H1 (cell line): Measurements from ENCODE around the gene ALS2CL. TPM values are rescaled to one million over a fixed set of nuclear protein-coding genes. Genes with fewer than 3 reads are reported as not detected.
"Not testable (repeated sequence)": the region's sequence is repeated elsewhere in the genome, so short reads cannot be mapped to it uniquely, and the experiment has no call there.

Source experiments
- CTCF ChIA-PET: fragments of 300-600 bp; sonication (Branson Sonifier 250); formaldehyde crosslinking; loops from one replicate; lab custom pipeline; 2021; ENCODE audit not compliant: partially characterized antibody; lab: Charles Lee
- POLR2A ChIA-PET: fragments of 300-600 bp; sonication (Branson Sonifier 250); formaldehyde crosslinking; loops from one replicate; lab custom pipeline; 2021; ENCODE audit warnings: inconsistent platforms; ENCODE audit not compliant: partially characterized antibody; lab: Charles Lee
- DNase-seq, 2 experiments: peaks; one replicate each; pipeline versions ENCODE4 v3.0.0 to v3.0.0-alpha.2; 2010 to 2022; ENCODE audit warnings: low spot score in 2 of 2, low read depth in 1 of 2, mixed read lengths in 1 of 2
- FAIRE-seq: peaks from 2 replicates; lab custom pipeline; 2011; peaks lifted over from hg19 to GRCh38; lab: Jason Lieb, UNC
- H2AFZ ChIP-seq: 2 replicates; pipeline ENCODE4 v1.8.1; 2012; ENCODE audit warnings: low read length, inconsistent platforms
- H2AK5ac ChIP-seq: 2 replicates; pipeline ENCODE4 v1.6.1; 2013; ENCODE audit warnings: low read depth, low read length
- H2BK120ac ChIP-seq: replicated peaks from 2 replicates; pipeline ENCODE3; 2013; ENCODE audit warnings: low read depth, low read length, inconsistent platforms
- H2BK12ac ChIP-seq: 2 replicates; pipeline ENCODE4 v1.6.1; 2013; ENCODE audit warnings: low read depth, low read length
- H2BK15ac ChIP-seq: 2 replicates; pipeline ENCODE4 v1.6.1; 2013; ENCODE audit warnings: low read length
- H2BK20ac ChIP-seq: 2 replicates; pipeline ENCODE4 v1.6.1; 2013; ENCODE audit warnings: low read length
- H2BK5ac ChIP-seq: 2 replicates; pipeline ENCODE4 v1.6.1; 2013; ENCODE audit warnings: low read depth, low read length
- H3K14ac ChIP-seq: 2 replicates; pipeline ENCODE4 v1.6.1; 2013; ENCODE audit warnings: inconsistent platforms; ENCODE audit not compliant: insufficient read length
- H3K18ac ChIP-seq: 2 replicates; pipeline ENCODE4 v1.6.1; 2013; ENCODE audit warnings: low read length; ENCODE audit errors: extremely low read depth
- H3K23ac ChIP-seq: 2 replicates; pipeline ENCODE4 v1.6.1; 2013; ENCODE audit warnings: inconsistent platforms; ENCODE audit not compliant: insufficient read length
- H3K23me2 ChIP-seq: 2 replicates; pipeline ENCODE4 v1.6.1; 2013; ENCODE audit warnings: low read depth, low read length
- H3K27ac ChIP-seq: 2 replicates; pipeline ENCODE4 v1.6.1; 2011; ENCODE audit warnings: low read depth, low read length, inconsistent platforms
- H3K27me3 ChIP-seq, 4 experiments: replicated peaks in 1 of 4; 1 replicate in 1 of 4; 2 replicates in 3 of 4; pipeline versions ENCODE4 v1.6.1 to v1.8.1; 2011 to 2013; ENCODE audit warnings: low read length in 3 of 4, mild to moderate bottlenecking in 3 of 4, inconsistent platforms in 2 of 4, mixed read lengths in 2 of 4, moderate library complexity in 1 of 4; ENCODE audit not compliant: control insufficient read depth in 3 of 4, insufficient read depth in 3 of 4; ENCODE audit errors: extremely low read depth in 1 of 4
- H3K36me3 ChIP-seq, 4 experiments: 2 replicates each; pipeline versions ENCODE4 v1.6.1 to v1.8.1; 2011 to 2013; ENCODE audit warnings: mild to moderate bottlenecking in 4 of 4, low read length in 3 of 4, moderate library complexity in 2 of 4, control low read depth in 1 of 4, inconsistent platforms in 1 of 4; ENCODE audit not compliant: insufficient read depth in 4 of 4, control insufficient read depth in 2 of 4
- H3K4ac ChIP-seq: replicated peaks from 2 replicates; pipeline ENCODE3; 2013; ENCODE audit warnings: low read length, low read depth, mixed read lengths, inconsistent platforms; ENCODE audit not compliant: insufficient read length
- H3K4me1 ChIP-seq, 4 experiments: replicated peaks in 1 of 4; 1 replicate in 1 of 4; 2 replicates in 3 of 4; pipeline versions ENCODE4 v1.6.1 to v1.8.1; 2011 to 2013; ENCODE audit warnings: low read length in 3 of 4, inconsistent platforms in 2 of 4, mixed read lengths in 1 of 4; ENCODE audit not compliant: insufficient read depth in 4 of 4, control insufficient read depth in 3 of 4
- H3K4me2 ChIP-seq, 2 experiments: 2 replicates each; pipeline versions ENCODE4 v1.6.1 to v1.8.1; 2011 to 2013; ENCODE audit warnings: low read depth in 2 of 2, low read length in 2 of 2, control low read depth in 1 of 2, inconsistent platforms in 1 of 2, mild to moderate bottlenecking in 1 of 2; ENCODE audit not compliant: insufficient read depth in 1 of 2
- H3K4me3 ChIP-seq, 4 experiments: fragments of 200-600, 300-600 bp in 1 of 4; sonication (generic), shearing (Covaris generic), sonication (Bioruptor Twin) in 1 of 4; 2 replicates each; pipeline versions ENCODE4 v1.5.1 to v1.8.1; 2011 to 2016; ENCODE audit warnings: low read length in 4 of 4, low read depth in 3 of 4, control low read depth in 2 of 4, inconsistent platforms in 2 of 4, mild to moderate bottlenecking in 2 of 4, mixed read lengths in 1 of 4, moderate library complexity in 1 of 4; ENCODE audit not compliant: insufficient read depth in 2 of 4; ENCODE audit errors: extremely low read depth in 1 of 4
- H3K56ac ChIP-seq: replicated peaks from 2 replicates; pipeline ENCODE3; 2013; ENCODE audit warnings: low read depth, mild to moderate bottlenecking, mixed read lengths, low read length, inconsistent platforms; ENCODE audit not compliant: insufficient read length
- H3K79me1 ChIP-seq: 2 replicates; pipeline ENCODE4 v1.6.1; 2013; ENCODE audit warnings: low read depth, low read length, control low read depth
- H3K79me2 ChIP-seq, 2 experiments: 2 replicates each; pipeline versions ENCODE4 v1.6.1 to v1.8.1; 2012 to 2013; ENCODE audit warnings: low read length in 2 of 2, mild to moderate bottlenecking in 2 of 2, inconsistent platforms in 1 of 2; ENCODE audit not compliant: insufficient read depth in 2 of 2, control insufficient read depth in 1 of 2
- H3K9ac ChIP-seq, 4 experiments: replicated peaks in 1 of 4; 1 replicate in 1 of 4; 2 replicates in 3 of 4; pipeline versions ENCODE4 v1.6.1 to v1.8.1; 2011 to 2013; ENCODE audit warnings: low read depth in 3 of 4, low read length in 3 of 4, control low read depth in 2 of 4, mild to moderate bottlenecking in 2 of 4, moderate library complexity in 2 of 4, inconsistent platforms in 1 of 4; ENCODE audit errors: extremely low read depth in 1 of 4
- H3K9me3 ChIP-seq, 2 experiments: 2 replicates each; pipeline versions ENCODE4 v1.6.1 to v1.8.1; 2012 to 2013; ENCODE audit warnings: mild to moderate bottlenecking in 2 of 2, moderate library complexity in 2 of 2, control low read depth in 1 of 2, inconsistent platforms in 1 of 2, low read depth in 1 of 2, low read length in 1 of 2, mixed read lengths in 1 of 2; ENCODE audit not compliant: insufficient read depth in 2 of 2
- H4K20me1 ChIP-seq, 2 experiments: replicated peaks in 1 of 2; 2 replicates each; pipeline versions ENCODE3 to v1.8.1; 2011 to 2013; ENCODE audit warnings: inconsistent platforms in 2 of 2, low read length in 2 of 2, mild to moderate bottlenecking in 1 of 2; ENCODE audit not compliant: insufficient read depth in 2 of 2, control insufficient read depth in 1 of 2
- H4K5ac ChIP-seq: 2 replicates; pipeline ENCODE4 v1.6.1; 2013; ENCODE audit warnings: low read length, low read depth, mixed read lengths, inconsistent platforms; ENCODE audit not compliant: insufficient read length
- H4K8ac ChIP-seq: 2 replicates; pipeline ENCODE4 v1.8.0; 2013; ENCODE audit warnings: mild to moderate bottlenecking, moderate library complexity, low read length, inconsistent platforms; ENCODE audit not compliant: insufficient read depth; ENCODE audit errors: extremely low read depth
- H4K91ac ChIP-seq: replicated peaks from 2 replicates; pipeline ENCODE3; 2013; ENCODE audit warnings: low read length, mixed read lengths, inconsistent platforms; ENCODE audit not compliant: insufficient read length
- WGBS, 2 experiments: shearing (Covaris generic) in 1 of 2; methylation state at CpG; one replicate each; pipeline versions ENCODE4 v1.1.6 to v1.1.7; 2013 to 2015; ENCODE audit warnings: low lambda C conversion rate in 2 of 2, mixed read lengths in 2 of 2, inconsistent platforms in 1 of 2, low coverage in 1 of 2, missing lambda C conversion rate in 1 of 2; ENCODE audit not compliant: insufficient replicate concordance in 2 of 2, insufficient coverage in 1 of 2, insufficient read length in 1 of 2; ENCODE audit errors: extremely low coverage in 1 of 2, missing lambda C conversion rate in 1 of 2; 5-methylcytosine and 5-hydroxymethylcytosine counted together
- polyA plus RNA-seq, 7 experiments: library from polyadenylated mRNA; depleted of rRNA in 3 of 7; stranded (reverse) in 5 of 7; unstranded in 2 of 7; fragments of >200 nt in 5 of 7; fragments of 200-250 nt in 2 of 7; gene quantifications; 1 replicate in 5 of 7; 2 replicates in 1 of 7; 4 replicates in 1 of 7; pipeline versions ENCODE4 v1.2.1 to v1.2.3, GENCODE V29; 2011 to 2013; ENCODE audit warnings: missing spikeins in 2 of 7, mixed read lengths in 2 of 7
- total RNA-seq: library from RNA; stranded (reverse); fragmentation: NEBNext Ultra II Directional; extraction: Animal tissue kit (Norgen Biotek cat#: 25700); gene quantifications from 2 replicates; pipeline ENCODE4 v1.2.1, GENCODE V29; 2021

Gene ALS2CL
- total and polyA plus RNA-seq, 2 of the 8 experiments (the other 6 are each of a cell fraction or from before 2014, with no cell fraction given): 4.8 to 5.4 TPM

DNA sequence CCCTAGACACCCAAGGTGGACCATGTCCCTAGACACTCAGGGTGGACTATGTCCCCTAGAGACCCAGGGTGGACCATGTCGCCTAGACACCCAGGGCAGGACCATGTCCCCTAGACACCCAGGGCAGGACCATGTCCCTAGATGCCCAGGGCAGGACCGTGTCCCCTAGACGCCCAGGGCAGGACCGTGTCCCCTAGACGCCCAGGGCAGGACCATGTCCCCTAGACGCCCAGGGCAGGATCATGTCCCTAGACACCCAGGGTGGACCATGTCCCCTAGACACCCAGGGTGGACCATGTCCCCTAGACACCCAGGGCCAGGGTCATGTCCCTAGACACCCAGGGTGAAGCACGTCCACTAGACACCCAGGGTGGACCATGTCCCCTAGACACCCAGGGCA lies 10.9 kb upstream of the ALS2CL start:
- H3K18ac ChIP-seq, H3K36me3 ChIP-seq, H2BK5ac ChIP-seq, H3K79me2 ChIP-seq, H3K23me2 ChIP-seq, H3K4me1 ChIP-seq, H4K5ac ChIP-seq, POLR2A ChIA-PET, FAIRE-seq, DNase-seq, H2BK20ac ChIP-seq, H4K91ac ChIP-seq, H4K20me1 ChIP-seq, H3K23ac ChIP-seq, H2BK120ac ChIP-seq, H3K4ac ChIP-seq, H4K8ac ChIP-seq, H3K9me3 ChIP-seq, H3K4me2 ChIP-seq, H2AFZ ChIP-seq, H3K9ac ChIP-seq, H2BK15ac ChIP-seq, H2BK12ac ChIP-seq, H3K4me3 ChIP-seq, H3K56ac ChIP-seq, H2AK5ac ChIP-seq, H3K27ac ChIP-seq, H3K79me1 ChIP-seq, H3K14ac ChIP-seq: not testable (repeated sequence)
- H3K27me3 ChIP-seq: peaks cover 2 to 24% (median 20%) of the 10 kb centered on the region in 4 experiments; a peak in 6 of 7 replicates
- CTCF ChIA-PET: interaction anchor here (0.7 to 2.4 kb wide), 4 partner anchors 14 to 210 kb away, joined by 3 to 13 read pairs (median 3); partner anchors contain the start of gene PRSS50
- 63% methylated on average over 7 of the region's 7 CpGs; no CpG with 5 or more reads in 1 of the 2 experiments for WGBS, 2 experiments
